Loucy (cell line): Measurements from ENCODE around the gene NAV2.

Experiments
- H2AFZ ChIP-seq: fragments of 200-600 bp; sonication (generic); 2 replicates; pipeline ENCODE4 v1.6.0; 2016; ENCODE audit warnings: antibody characterized with exemption, mild to moderate bottlenecking, low read length, moderate library complexity
- H3F3A ChIP-seq: fragments of 200-600 bp; 2 replicates; pipeline ENCODE4 v1.6.0; 2016; ENCODE audit warnings: antibody characterized with exemption, low read depth, mild to moderate bottlenecking
- H3K27me3 ChIP-seq: fragments of 200-600 bp; sonication (generic); 2 replicates; pipeline ENCODE4 v1.6.1; 2014; ENCODE audit warnings: low read length, mild to moderate bottlenecking; ENCODE audit not compliant: insufficient read depth, poor library complexity, severe bottlenecking
- H3K36me3 ChIP-seq: fragments of 200-600 bp; sonication (generic); 2 replicates; pipeline ENCODE4 v1.6.1; 2016; ENCODE audit warnings: low read length; ENCODE audit not compliant: insufficient read depth
- H3K4me1 ChIP-seq: fragments of 200-600 bp; sonication (generic); 2 replicates; pipeline ENCODE4 v1.5.1; 2014; ENCODE audit warnings: low read length, mild to moderate bottlenecking; ENCODE audit not compliant: insufficient read depth, poor library complexity, severe bottlenecking
- H3K4me2 ChIP-seq: fragments of 200-600 bp; sonication (generic); 2 replicates; pipeline ENCODE4 v1.6.0; 2014; ENCODE audit warnings: antibody characterized with exemption, low read length, low read depth, mild to moderate bottlenecking; ENCODE audit not compliant: poor library complexity, severe bottlenecking
- H3K4me3 ChIP-seq: fragments of 200-600 bp; sonication (generic); 2 replicates; pipeline ENCODE4 v1.5.1; 2014; ENCODE audit warnings: low read length, mild to moderate bottlenecking, mixed read lengths; ENCODE audit not compliant: poor library complexity, severe bottlenecking
- H3K79me2 ChIP-seq: fragments of 200-600 bp; sonication (generic); 2 replicates; pipeline ENCODE4 v1.6.1; 2014; ENCODE audit warnings: low read length; ENCODE audit not compliant: insufficient read depth
- H3K9ac ChIP-seq: fragments of 200-600 bp; sonication (generic); 2 replicates; pipeline ENCODE4 v1.6.0; 2014; ENCODE audit warnings: mild to moderate bottlenecking, low read depth, low read length, moderate library complexity; ENCODE audit not compliant: poor library complexity, severe bottlenecking
- H3K9me2 ChIP-seq: fragments of 200-600 bp; sonication (generic); replicated peaks from 2 replicates; pipeline ENCODE4 v1.6.1; 2016; ENCODE audit warnings: low read depth, low read length, mixed read lengths
- H3K9me3 ChIP-seq: fragments of 200-600 bp; sonication (generic); 2 replicates; pipeline ENCODE4 v1.6.1; 2014; ENCODE audit warnings: mild to moderate bottlenecking, antibody characterized with exemption, low read length, low read depth; ENCODE audit not compliant: insufficient read depth
- H4K20me1 ChIP-seq: fragments of 200-600 bp; sonication (generic); 2 replicates; pipeline ENCODE4 v1.6.0; 2014; ENCODE audit warnings: antibody characterized with exemption, low read length, mild to moderate bottlenecking; ENCODE audit not compliant: insufficient read depth, poor library complexity, severe bottlenecking
- EZH2phosphoT487 ChIP-seq: fragments of 200-600 bp; IDR thresholded peaks from 2 replicates; pipeline ENCODE4 v1.6.1; 2018; ENCODE audit warnings: antibody characterized with exemption, mild to moderate bottlenecking, moderate library complexity, borderline replicate concordance
- TF ChIP-seq, protein P1 (sequence below): fragments of 200-600 bp; sonication (generic); conservative IDR thresholded peaks from 2 replicates; pipeline ENCODE4 v1.5.1; 2014; ENCODE audit warnings: mild to moderate bottlenecking, antibody characterized with exemption, low read length

The NAV2 gene

DNA sequence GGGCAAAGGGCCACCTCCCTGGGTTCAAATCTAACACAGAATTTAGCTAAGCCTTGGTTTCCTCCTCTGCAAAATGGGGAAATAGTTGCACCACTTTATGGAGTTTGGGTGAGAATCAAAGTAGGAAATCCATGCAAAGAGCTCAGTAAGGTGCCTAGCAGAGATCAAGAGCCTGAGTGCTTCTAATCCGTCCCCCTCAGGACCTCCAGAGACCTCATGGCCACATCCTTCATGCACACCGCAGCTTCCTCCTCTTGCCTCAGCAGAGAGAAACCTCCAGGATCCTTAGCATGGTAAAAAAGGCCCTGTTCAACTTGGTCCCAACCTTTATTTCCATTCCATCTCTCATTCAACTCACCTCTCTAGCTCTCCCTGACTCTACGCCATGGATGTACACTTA is 37.8 kb upstream of the NAV2 start:
- H3F3A ChIP-seq, result peaks cover 3% of the 10 kb centered on the region; the same call in 1 of the 2 replicates

DNA sequence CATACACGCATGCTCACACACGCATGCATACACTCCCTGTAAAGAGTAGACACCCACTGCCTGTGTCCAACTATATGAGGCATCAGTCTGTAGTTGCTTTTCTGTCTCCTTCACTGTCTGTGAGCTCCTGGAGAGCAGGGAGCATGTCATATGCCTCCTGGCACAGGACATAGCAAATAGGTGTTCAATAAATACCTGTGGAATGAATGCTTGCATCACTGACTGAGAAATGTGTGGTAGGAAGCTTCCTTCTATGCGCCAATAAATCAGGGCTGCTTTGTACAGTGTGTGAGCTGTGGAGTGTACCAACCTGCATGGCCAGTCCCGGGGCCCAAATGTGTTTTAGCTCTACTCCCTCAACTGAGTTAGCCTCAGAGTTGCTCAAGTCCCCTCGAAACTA is 37.2 kb upstream of the NAV2 start:
- no peak overlapping the region for H3K9ac ChIP-seq
- peaks cover 6% of the 10 kb centered on the region for H3K27me3 ChIP-seq
- no peaks in the 10 kb centered on the region for H3K36me3 ChIP-seq
- H2AFZ ChIP-seq, result no peak overlapping the region
- H3K4me2 ChIP-seq, result peak overlapping the region; percentile 56
- no peaks in the 10 kb centered on the region for H3K9me2 ChIP-seq
- peaks cover 54% of the 10 kb centered on the region for H3K4me1 ChIP-seq
- peaks cover 3% of the 10 kb centered on the region; the same call in 1 of the 2 replicates for H3F3A ChIP-seq
- no peaks in the 10 kb centered on the region for H3K79me2 ChIP-seq
- H3K9me3 ChIP-seq, result no peaks in the 10 kb centered on the region
- no peak overlapping the region for H3K4me3 ChIP-seq
- TF ChIP-seq EZH2phosphoT487, result no peak
- TF ChIP-seq, protein P1, sequence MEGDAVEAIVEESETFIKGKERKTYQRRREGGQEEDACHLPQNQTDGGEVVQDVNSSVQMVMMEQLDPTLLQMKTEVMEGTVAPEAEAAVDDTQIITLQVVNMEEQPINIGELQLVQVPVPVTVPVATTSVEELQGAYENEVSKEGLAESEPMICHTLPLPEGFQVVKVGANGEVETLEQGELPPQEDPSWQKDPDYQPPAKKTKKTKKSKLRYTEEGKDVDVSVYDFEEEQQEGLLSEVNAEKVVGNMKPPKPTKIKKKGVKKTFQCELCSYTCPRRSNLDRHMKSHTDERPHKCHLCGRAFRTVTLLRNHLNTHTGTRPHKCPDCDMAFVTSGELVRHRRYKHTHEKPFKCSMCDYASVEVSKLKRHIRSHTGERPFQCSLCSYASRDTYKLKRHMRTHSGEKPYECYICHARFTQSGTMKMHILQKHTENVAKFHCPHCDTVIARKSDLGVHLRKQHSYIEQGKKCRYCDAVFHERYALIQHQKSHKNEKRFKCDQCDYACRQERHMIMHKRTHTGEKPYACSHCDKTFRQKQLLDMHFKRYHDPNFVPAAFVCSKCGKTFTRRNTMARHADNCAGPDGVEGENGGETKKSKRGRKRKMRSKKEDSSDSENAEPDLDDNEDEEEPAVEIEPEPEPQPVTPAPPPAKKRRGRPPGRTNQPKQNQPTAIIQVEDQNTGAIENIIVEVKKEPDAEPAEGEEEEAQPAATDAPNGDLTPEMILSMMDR, result no peak
- H4K20me1 ChIP-seq, result no peaks in the 10 kb centered on the region

More for the DNA sequence above, 37.8 kb upstream of the NAV2 start:
- no peak overlapping the region for H2AFZ ChIP-seq
- H3K79me2 ChIP-seq, result no peaks in the 10 kb centered on the region
- TF ChIP-seq, protein P1, result no peak
- TF ChIP-seq EZH2phosphoT487, result no peak
- no peaks in the 10 kb centered on the region for H3K9me3 ChIP-seq
- peak overlapping the region; percentile 56 for H3K4me2 ChIP-seq
- no peak overlapping the region for H3K4me3 ChIP-seq
- H3K9me2 ChIP-seq, result no peaks in the 10 kb centered on the region
- no peaks in the 10 kb centered on the region for H4K20me1 ChIP-seq
- H3K36me3 ChIP-seq, result no peaks in the 10 kb centered on the region
- H3K9ac ChIP-seq, result no peak overlapping the region
- H3K4me1 ChIP-seq, result peaks cover 60% of the 10 kb centered on the region
- H3K27me3 ChIP-seq, result peaks cover 6% of the 10 kb centered on the region

DNA sequence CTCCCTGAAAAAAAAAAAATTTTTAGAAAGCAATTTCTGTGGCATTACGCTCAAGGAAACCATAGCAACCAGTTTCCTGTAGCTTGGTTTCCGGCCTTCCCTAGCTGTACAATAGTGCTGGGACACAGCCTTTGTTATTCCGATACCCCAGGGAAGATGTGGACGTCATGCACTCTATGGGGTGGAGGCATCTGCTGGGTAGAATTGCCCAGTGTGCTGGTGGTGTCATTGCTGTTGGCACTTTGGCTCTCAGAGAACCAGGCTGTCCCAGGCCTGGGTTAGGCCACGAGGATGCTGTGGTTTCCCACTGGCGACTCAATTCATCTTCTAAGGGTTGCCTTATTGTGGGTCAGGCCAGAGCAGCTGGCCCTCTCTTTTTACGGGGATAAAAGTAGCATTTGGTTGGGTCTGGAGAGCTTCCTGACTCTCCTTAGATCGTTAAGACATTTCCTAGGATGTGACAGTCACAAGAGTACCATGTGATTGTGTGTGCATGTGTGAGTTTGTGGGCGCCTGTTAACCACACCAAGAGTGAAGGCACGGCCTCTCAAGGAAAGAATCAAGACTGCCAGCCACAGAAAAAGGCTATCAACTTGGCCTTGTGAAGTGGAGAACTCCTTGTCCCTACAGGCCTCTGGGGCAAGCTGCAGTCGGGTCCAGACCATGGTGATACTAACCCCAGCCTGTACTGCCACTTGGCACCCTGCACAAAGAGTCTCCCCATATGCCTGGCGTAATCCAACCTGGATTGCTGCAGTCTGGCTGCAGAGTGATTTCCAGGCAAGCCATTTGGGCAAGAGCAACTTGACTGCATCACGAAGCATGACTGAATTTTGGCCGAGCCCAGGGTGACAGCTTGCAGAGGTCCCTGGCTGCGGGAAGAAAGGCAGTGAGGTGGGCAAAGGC is 35.9 kb upstream of the NAV2 start:
- Histone ChIP-seq H3K9me2 (no peaks in the 10 kb centered on the region), H3K4me2 (peak overlapping the region; percentile 3), H3K9ac (no peak overlapping the region), H4K20me1 (no peaks in the 10 kb centered on the region), H3K27me3 (peaks cover 6% of the 10 kb centered on the region), H3K79me2 (no peaks in the 10 kb centered on the region), H3K9me3 (no peaks in the 10 kb centered on the region), H3F3A (peaks cover 3% of the 10 kb centered on the region; the same call in 1 of the 2 replicates), H2AFZ (no peak overlapping the region), H3K36me3 (no peaks in the 10 kb centered on the region), H3K4me1 (peaks cover 41% of the 10 kb centered on the region), H3K4me3 (no peak overlapping the region)
- TF ChIP-seq, protein P1, result no peak
- no peak for TF ChIP-seq EZH2phosphoT487
